Stimulated activated CD8-positive, alpha-beta memory T cell treated with anti-CD3 and anti-CD28 coated beads, Interleukin-7, amount 100 ng/mL, for 24 hours (primary cell): Measurements from ENCODE around the gene NUDT4.
"Not testable (repeated sequence)": the region's sequence is repeated elsewhere in the genome, so short reads cannot be mapped to it uniquely, and the experiment has no call there.

Experiments
- DNase-seq: peaks from one replicate; pipeline ENCODE4 v3.0.0-alpha.2; 2020; ENCODE audit warnings: low read depth

The NUDT4 gene

GRCh38 chr12:93402333-93403311, 24.9 kb downstream of the NUDT4 start:
- no peak for DNase-seq

GRCh38 chr12:93403988-93404803, 26.5 kb downstream of the NUDT4 start:
- DNase-seq = no peak

GRCh38 chr12:93404961-93405849, 27.5 kb downstream of the NUDT4 start:
- no peak for DNase-seq

GRCh38 chr12:93407054-93407962, 29.6 kb downstream of the NUDT4 start:
- DNase-seq = no peak

- no peak for DNase-seq
These were observed 30.2 kb downstream of the NUDT4 start for GRCh38 chr12:93407963-93408283.

- no peak for DNase-seq
These were observed 31.1 kb downstream of the NUDT4 start for GRCh38 chr12:93408813-93409212.

- not testable (repeated sequence) for DNase-seq
These were observed 31.8 kb downstream of the NUDT4 start for GRCh38 chr12:93409343-93410187.

- DNase-seq = not testable (repeated sequence)
These were observed 33.3 kb downstream of the NUDT4 start for GRCh38 chr12:93411060-93411459.

GRCh38 chr12:93412396-93412795, 34.7 kb downstream of the NUDT4 start:
- not testable (repeated sequence) for DNase-seq

GRCh38 chr12:93413064-93413463, 35.3 kb downstream of the NUDT4 start:
- no peak for DNase-seq

- DNase-seq = no peak
These were observed 38.2 kb downstream of the NUDT4 start for GRCh38 chr12:93415723-93416464.

- DNase-seq = no peak
These were observed 40.3 kb downstream of the NUDT4 start for GRCh38 chr12:93417967-93418480.

GRCh38 chr12:93419388-93420034, 41.8 kb downstream of the NUDT4 start:
- no peak for DNase-seq

GRCh38 chr12:93422050-93422449, 44.3 kb downstream of the NUDT4 start:
- no peak for DNase-seq

GRCh38 chr12:93425736-93426411, 48.1 kb downstream of the NUDT4 start:
- DNase-seq = no peak

- DNase-seq = no peak
These were observed 48.7 kb downstream of the NUDT4 start for GRCh38 chr12:93426412-93426805.

GRCh38 chr12:93427779-93428564, 50.2 kb downstream of the NUDT4 start:
- DNase-seq = no peak
